WTC11 (cell line): ENCODE measurements around the gene IL17RA.

Experiments
- FOXJ3 ChIP-seq: sonication (generic); formaldehyde crosslinking; IDR thresholded peaks from 2 replicates; pipeline ENCODE4 v1.9.0; 2021; ENCODE audit warnings: missing genetic modification reagents, mild to moderate bottlenecking, borderline replicate concordance
- KAT7 ChIP-seq: sonication (generic); formaldehyde crosslinking; IDR thresholded peaks from 2 replicates; pipeline ENCODE4 v1.8.1; 2023; ENCODE audit warnings: missing genetic modification reagents, mild to moderate bottlenecking, borderline replicate concordance
- NR1H2 ChIP-seq: sonication (generic); formaldehyde crosslinking; IDR thresholded peaks from 2 replicates; pipeline ENCODE4 v1.9.0; 2021; ENCODE audit warnings: mild to moderate bottlenecking, moderate library complexity, missing genetic modification reagents
- NR2C2 ChIP-seq: sonication (generic); formaldehyde crosslinking; IDR thresholded peaks from 2 replicates; pipeline ENCODE4 v1.8.0; 2022; ENCODE audit warnings: mild to moderate bottlenecking, missing genetic modification reagents
- NR3C1 ChIP-seq: sonication (generic); formaldehyde crosslinking; conservative IDR thresholded peaks from 2 replicates; pipeline ENCODE4 v1.8.1; 2023; ENCODE audit warnings: low read depth, mild to moderate bottlenecking, missing genetic modification reagents
- TCF7 ChIP-seq: sonication (generic); formaldehyde crosslinking; IDR thresholded peaks from 2 replicates; pipeline ENCODE4 v1.8.0; 2022; ENCODE audit warnings: mild to moderate bottlenecking, low read depth, missing genetic modification reagents, moderate library complexity
- TF ChIP-seq, protein P1 (sequence below): sonication (generic); formaldehyde crosslinking; IDR thresholded peaks from 2 replicates; pipeline ENCODE4 v1.8.0; 2022; ENCODE audit warnings: mild to moderate bottlenecking, missing genetic modification reagents
- TF ChIP-seq, protein P2 (sequence below): fragments of 200-600 bp; IDR thresholded peaks from 2 replicates; pipeline ENCODE4 v1.8.0; 2022; ENCODE audit warnings: antibody characterized with exemption
- TF ChIP-seq, protein P3 (sequence below): sonication (generic); formaldehyde crosslinking; conservative IDR thresholded peaks from 2 replicates; pipeline ENCODE4 v1.8.1; 2022; ENCODE audit warnings: mild to moderate bottlenecking, missing genetic modification reagents

DNA sequence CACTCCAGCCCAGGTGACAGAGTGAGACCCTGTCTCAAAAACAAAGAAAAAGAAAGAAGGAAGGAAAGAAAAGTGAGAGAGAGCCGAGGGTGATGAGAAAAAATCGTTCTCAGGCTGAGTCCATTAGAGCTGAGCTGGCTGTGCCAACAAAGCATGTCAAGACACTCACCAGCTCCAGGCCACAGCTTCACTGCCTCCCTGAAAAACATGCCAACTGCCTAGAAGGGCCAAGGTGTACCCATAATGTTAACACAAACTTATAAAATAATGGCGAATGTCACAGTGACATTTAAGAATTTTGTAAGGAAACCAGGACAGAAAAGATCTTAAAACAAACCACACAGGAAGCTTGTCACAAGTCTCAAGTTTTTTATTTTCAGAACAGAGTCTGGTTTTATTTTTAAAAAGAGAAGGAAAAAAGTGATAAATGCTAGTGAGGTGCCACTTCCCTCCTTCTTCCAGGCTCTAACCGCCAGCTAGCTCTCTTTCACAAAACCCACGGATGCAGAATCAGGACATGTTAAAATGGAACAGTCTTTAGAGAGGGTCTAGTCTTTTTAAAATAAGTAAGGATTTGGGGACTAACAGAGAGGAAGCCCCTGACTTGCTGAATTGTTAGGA is 31.3 kb downstream of the IL17RA start:
- TF ChIP-seq, protein P1, sequence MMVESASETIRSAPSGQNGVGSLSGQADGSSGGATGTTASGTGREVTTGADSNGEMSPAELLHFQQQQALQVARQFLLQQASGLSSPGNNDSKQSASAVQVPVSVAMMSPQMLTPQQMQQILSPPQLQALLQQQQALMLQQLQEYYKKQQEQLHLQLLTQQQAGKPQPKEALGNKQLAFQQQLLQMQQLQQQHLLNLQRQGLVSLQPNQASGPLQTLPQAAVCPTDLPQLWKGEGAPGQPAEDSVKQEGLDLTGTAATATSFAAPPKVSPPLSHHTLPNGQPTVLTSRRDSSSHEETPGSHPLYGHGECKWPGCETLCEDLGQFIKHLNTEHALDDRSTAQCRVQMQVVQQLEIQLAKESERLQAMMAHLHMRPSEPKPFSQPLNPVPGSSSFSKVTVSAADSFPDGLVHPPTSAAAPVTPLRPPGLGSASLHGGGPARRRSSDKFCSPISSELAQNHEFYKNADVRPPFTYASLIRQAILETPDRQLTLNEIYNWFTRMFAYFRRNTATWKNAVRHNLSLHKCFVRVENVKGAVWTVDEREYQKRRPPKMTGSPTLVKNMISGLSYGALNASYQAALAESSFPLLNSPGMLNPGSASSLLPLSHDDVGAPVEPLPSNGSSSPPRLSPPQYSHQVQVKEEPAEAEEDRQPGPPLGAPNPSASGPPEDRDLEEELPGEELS, result no peak
- no peak for TF ChIP-seq FOXJ3
- no peak for TF ChIP-seq NR3C1
- TF ChIP-seq, protein P2, sequence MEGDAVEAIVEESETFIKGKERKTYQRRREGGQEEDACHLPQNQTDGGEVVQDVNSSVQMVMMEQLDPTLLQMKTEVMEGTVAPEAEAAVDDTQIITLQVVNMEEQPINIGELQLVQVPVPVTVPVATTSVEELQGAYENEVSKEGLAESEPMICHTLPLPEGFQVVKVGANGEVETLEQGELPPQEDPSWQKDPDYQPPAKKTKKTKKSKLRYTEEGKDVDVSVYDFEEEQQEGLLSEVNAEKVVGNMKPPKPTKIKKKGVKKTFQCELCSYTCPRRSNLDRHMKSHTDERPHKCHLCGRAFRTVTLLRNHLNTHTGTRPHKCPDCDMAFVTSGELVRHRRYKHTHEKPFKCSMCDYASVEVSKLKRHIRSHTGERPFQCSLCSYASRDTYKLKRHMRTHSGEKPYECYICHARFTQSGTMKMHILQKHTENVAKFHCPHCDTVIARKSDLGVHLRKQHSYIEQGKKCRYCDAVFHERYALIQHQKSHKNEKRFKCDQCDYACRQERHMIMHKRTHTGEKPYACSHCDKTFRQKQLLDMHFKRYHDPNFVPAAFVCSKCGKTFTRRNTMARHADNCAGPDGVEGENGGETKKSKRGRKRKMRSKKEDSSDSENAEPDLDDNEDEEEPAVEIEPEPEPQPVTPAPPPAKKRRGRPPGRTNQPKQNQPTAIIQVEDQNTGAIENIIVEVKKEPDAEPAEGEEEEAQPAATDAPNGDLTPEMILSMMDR, result no peak
- TF ChIP-seq NR2C2 (CRISPR knock-in tag), result no peak
- TF ChIP-seq NR1H2, result no peak
- no peak for TF ChIP-seq TCF7
- TF ChIP-seq, protein P3, sequence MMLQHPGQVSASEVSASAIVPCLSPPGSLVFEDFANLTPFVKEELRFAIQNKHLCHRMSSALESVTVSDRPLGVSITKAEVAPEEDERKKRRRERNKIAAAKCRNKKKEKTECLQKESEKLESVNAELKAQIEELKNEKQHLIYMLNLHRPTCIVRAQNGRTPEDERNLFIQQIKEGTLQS (CRISPR knock-in tag), result no peak
- TF ChIP-seq KAT7 (CRISPR knock-in tag), result no peak
